ENCODE measurements around the gene CYBC1.
"Not testable (repeated sequence)": the region's sequence is repeated elsewhere in the genome, so short reads cannot be mapped to it uniquely, and the experiment has no call there.

Gene CYBC1

DNA sequence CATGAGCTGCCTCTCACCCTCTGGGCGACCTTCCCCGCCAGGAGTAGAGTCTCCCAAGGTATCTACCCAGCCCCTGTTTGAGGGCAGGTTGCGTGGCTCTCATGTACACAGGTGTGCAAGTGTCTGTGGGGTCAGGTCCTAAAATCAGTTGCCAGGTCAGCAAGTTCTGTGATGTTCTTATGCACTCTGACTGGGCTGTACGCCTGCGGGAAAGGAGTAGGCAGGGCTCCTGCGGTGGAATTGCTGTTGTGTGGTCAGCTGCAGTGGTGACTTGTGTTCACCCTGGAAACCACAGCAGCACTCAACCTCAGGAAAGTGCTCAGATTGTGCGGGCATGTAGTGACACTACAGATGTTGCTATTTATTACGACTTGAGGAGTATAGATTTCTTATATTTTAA, 27.4 kb upstream of the CYBC1 start:
- DNase-seq (ENCODE audit: low read depth) = no peak

DNA sequence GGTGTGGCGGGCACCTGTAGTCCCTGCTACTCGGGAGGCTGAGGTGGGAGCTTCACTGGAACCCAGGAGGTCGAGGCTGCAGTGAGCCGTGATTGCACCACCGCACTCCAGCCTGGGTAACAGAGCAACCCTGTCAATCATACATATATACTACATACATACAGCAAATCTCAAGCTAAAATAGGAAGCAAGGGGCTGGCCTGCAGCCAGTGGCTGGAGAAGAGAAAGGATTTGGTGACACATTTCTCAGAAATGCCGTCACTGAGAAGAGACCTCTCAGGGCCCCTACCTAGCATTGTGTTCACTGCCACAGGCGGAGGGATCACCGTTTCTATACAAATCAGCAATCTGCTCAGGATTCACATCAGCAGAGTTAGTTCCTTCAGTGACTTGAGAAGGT, 24.9 kb upstream of the CYBC1 start:
- no peak for DNase-seq (ENCODE audit: low read depth)

DNA sequence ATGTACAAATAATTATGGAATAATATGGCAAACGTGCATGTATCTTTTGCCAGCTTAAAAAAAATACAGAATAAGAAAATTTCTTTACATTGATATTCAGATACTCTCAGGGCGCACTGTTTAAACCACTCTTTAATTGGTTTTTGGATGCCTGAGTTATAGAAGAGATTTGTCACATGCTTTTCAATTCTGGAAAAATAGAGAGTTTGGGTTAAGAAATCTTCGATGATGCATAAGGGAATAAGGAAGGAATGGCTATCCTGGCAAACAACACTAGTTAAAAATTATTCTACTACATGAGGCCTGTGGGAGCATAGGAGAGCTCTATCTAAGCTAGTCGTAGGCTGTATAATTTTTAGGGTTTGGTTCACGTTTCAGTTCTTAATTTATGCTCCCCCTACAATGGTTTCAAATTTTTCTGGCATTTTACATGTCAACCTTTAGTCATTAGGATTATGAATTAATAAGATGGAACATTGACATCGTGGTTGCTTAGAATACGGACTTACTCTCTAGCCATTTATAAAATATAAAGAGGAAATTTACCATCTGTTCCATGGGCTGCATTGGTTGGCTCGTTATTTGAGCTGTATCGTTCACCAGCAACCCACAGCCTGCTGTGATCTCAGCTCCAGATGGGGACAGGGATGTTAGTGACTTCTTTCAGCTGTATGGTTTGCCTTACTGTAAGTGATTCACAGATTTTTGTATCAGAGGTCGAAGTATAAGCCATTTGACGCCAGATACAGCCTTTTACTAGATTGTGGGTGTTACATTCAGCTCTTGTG, 23.9 kb upstream of the CYBC1 start:
- no peak for DNase-seq (ENCODE audit: low read depth)

DNA sequence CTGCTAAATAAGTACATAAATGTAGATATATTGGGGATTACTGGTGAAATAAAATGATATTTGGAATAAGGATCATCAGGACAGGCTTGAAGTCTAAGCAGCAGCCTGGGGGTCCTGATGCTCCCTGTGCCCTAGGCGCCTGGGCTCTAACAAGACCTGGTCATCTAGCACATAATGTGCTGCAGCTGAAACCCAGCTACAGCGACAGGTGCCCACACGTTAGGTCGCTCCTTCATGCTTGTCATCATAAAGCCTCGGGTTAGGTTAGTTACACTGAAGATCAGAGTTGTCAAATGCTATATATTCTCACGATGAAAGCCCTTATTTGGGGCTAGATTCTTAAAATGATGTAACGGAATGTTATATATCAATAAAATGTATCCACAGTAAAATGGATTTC, 19.5 kb upstream of the CYBC1 start:
- DNase-seq (ENCODE audit: low read depth) = no peak

DNA sequence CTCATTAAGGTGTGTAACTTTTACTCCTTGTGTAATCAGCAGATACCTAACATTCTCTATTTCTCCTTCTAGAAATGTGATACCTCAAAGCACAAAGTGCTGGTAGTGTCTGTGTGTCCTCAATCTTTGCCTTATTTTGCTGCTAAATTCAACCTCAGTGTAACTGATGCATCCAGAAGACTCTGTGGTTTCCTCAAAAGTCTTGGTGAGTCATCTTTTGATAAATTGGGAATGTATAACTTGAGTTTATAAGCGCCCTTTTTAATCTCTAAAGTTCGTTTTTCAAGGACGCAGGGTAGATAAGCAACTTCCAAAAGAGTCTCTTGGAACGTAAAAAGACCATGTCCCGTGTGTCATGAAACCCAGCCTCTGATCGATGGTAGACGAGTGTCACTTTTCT, 18.1 kb upstream of the CYBC1 start:
- DNase-seq (ENCODE audit: low read depth) = peak; percentile 76

DNA sequence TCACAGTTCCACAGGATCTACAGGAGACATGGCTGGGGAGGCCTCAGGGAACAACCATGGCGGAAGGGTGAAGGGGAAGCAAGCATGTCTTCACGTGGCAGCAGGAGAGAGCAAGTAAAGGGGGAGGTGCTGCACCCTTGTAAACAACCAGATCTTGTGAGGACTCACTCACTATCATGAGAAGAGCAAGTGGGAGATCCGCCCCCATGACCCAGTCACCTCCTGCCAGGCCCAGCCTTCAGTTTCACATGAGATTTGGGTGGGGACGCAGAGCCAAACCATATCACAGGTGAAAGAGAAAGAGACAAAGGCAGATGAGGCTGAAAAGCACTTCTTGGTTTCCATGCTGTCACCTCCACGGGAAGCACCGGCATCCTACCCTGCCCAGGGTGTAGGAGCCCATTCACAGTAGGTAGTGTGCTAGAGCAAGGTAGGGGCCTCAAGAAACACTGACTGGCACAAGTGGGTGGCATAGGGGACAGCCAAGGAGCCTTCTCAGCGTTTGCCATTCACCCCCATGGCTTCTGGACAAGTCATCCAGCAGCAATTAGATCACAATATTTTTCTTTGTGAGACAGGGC, 14.6 kb upstream of the CYBC1 start:
- DNase-seq (ENCODE audit: low read depth) = no peak

DNA sequence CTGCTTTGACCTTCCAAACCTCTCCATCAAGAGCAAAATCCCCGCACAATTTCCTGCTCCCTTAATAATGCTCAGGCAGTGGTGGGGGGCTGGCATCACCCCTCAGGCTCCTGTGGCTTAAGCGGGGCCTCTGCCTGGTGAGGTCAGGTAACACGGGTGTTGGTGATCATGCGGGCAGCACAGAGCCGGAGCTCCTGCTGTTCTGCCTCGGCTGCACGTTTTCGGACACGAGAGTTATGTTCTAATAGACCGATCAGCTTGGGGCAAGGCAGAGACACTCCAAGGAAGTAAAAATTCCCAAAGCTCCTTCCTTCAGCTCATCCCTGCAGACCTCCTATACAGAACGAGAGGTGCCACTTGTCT, 14.0 kb upstream of the CYBC1 start:
- no peak for DNase-seq (ENCODE audit: low read depth)

DNA sequence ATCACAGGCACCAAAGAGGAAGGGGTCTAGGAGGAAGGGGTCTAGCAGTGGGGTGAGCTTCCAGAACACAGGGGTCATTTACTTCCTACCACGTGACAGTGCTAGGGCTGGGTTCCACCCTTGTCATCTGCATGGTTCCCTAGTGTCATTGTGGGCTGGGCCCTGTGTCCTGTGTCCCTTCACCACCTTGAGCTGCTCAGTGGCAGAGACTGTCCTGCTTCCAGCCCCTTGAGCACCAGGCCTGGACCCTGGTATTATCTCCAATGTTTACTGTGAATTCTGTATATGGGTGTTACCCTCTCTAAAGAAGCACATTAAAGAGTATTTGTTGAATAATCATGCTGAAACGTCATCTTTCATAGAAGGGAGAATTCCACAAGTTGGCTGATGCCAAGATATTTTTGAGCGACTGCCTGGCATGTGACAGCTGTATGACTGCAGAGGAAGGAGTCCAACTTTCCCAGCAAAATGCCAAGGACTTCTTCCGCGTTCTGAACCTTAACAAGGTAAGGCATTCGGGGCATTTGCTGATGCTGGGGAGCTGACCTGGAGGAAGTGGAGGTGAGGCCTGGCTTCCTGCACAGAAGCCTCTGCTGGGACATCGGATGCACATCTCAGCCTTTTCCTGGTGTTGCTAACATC, 13.5 kb upstream of the CYBC1 start:
- DNase-seq (ENCODE audit: low read depth) = no peak

DNA sequence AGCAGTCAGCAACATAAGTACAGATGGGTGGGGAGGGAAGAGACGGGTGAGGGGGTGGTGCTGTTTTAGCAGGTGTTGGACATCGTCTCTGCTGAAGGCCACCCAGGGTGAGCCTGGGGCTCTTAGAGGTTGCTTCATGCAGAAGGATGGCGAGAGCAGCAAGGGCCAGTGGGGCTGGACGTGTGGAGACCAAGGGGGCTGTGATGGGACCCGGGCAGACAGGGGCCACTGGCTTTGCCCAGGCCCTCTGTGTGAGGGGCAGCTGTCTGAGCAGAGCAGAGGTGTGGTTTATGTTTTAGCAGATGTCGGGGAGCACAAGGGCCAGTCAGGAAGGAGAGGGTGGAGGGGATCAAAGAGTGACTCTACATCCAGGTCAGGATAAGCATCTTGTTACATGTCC, 12.8 kb upstream of the CYBC1 start:
- DNase-seq (ENCODE audit: low read depth) = no peak

DNA sequence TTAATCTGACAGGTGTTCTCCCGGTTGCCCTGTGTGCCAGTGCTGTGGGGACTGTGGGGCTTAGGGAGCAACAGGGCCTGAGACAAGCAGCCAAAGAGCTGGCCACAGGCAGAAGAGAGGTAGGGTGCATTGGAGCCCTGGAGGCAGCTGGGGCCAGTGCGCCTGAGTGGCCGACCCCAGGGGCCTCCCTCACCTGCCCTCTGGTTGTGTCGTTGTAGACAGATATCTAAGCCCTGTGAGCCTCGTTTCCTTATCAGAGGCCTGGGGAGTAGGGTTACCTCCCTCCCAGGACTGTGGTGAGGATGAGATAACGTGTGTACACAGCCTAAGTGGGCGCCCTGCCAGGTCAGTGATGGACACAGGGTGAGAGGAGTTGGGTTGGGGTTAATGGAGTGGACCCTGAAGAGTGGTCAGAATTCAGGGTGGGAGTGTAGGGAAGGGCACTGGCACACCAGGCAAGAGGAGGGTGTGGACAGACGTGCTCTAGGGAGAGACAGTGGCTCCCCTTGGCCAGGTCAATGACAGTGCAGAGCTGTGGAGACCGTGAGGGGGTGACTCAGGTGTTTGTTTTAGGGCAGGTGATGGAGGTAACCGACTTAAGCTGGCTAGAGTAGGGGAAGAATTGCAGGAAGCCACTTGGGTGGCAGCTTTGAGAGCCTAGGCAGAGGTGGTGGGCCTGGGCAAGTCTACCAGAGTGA, 11.4 kb upstream of the CYBC1 start:
- peak; percentile 25 for DNase-seq (ENCODE audit: low read depth)

DNA sequence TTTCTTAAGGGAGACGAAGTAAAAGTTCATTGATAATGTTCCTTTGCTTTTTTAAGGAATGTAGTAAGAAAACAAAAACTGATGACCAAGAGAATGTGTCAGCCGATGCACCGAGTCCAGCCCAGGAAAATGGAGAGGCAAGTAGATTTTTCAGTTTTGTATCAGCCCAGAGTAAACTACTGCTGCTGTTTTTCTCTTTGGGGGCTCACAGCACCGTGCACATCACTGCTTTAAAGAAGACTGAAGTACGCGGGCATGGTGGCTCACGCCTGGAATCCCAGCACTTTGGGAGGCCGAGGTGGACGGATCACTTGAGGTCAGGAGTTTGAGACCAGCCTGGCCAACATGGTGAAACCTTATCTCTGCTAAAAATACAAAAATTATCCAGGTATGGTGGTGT, 9.4 kb upstream of the CYBC1 start:
- not testable (repeated sequence) for DNase-seq (ENCODE audit: low read depth)

DNA sequence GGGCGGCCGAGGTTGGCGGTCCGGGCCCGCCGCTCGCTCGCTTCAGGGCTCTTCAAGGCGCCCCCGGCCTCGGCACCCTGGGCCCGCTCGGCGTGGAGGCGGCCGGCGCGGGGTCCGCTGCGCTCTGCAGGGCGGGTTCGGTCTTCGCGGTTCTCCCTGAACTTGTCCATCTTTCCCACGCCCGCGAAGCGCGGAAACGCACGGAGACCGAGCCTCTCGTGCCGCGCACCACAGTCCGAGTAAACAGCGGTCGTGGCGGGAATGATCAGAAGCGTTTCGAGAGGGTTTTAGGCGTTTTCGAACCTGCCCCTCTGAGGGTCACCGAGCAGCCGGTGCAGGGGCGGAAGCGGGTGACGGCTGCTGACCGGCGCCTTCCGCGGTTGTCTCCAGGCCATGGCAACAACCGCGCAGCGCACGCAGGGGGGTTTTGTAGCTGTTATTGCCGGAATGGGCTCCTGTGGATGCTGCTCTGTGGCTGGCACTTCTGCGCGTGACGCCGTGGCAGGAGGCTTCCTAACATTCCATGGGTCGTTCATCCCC, 8.4 kb upstream of the CYBC1 start:
- peak; percentile 43 for DNase-seq (ENCODE audit: low read depth)

DNA sequence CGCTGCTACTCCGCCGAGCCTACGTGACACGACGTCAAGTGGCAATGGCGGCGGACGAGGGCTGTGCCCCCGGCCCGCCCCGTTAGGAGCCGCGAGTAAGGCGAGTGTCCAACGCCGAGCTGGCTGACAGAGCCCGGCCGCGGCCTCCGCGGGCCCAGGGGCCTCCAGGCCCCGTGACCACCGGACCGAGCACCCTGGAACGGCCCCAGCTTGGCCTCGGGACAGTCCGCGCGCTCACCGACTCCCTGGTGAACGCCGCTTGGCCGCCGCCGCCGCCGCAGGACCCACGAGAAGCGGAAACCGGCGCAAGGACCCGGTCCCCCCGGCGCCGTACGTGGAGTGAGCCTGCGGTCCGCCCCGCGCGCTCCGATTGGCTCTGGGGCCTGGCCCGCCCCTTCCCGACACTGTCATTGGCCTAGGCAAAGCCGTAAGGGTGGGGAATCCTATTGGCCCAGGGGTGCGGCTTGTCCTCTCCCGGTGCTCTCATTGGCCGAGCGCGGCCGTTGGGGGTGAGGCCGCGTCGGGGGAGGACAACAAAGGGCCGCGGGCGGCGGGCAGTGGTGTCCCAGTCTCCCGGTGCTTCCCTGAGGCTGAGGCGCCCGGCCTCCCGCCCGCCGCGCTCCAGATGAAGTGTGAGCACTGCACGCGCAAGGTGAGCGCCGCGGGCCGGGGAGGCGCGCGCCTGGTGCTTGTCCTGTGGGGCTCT, 7.8 kb upstream of the CYBC1 start, which contains the start of gene NARF:
Gene NARF (plus strand): TSS at position 563 of the 706 bp plus-strand sequence. CDS start 63 bp downstream, at position 626.
- peak; percentile 97 for DNase-seq (ENCODE audit: low read depth)

DNA sequence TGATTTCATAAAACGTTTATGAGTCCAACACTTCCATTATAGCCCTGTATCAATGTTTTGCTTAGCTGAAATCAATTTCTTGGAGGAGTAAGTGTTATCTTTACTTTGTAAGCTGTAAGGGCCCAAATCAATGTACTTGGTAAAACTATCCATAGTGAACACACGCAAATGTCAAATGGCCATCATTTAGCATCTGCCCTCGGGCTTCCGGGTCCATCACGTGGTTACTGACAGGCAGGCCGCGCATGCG, 7.3 kb upstream of the CYBC1 start:
- DNase-seq (ENCODE audit: low read depth) = no peak

DNA sequence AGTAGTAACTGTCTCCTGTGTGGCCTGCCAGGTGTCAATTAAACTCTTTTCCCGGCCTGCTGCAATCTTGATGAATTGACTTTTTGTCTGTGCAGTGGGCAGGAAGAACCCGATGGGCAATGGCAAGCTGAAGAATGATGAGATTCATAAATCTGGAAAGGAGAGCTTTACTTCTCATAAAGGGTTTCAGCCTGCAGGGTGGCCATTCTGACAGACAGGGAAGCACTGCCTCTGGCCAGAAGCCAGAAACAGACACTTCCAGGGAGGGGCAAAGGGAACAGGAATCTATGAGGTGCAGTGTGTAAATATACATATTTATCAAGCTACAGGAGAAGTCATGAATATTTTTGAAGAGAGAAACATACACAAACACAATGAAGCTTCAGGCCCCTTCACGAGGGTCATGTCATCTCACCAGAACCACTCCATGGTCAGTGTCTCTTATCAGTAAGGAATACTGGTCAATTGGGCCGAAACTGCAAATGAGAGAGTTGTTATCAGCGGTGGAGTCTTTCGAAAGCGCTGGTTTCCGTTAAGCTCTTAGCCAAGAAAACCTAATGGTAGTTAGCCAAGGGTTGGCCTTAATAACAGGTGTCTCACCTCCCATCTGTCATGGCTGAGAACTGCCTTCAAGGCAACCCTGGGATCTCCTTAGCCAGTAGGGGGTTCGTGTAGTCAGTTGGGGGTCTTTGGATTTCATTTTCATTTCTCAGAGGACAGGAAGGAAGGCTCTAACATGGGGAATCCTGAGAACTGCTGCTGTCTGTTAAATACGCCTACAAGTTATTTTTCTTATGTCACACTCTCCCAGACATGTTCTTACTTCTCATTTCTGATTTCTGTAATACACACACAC, 6.7 kb upstream of the CYBC1 start:
- DNase-seq (ENCODE audit: low read depth) = peak; percentile 27

DNA sequence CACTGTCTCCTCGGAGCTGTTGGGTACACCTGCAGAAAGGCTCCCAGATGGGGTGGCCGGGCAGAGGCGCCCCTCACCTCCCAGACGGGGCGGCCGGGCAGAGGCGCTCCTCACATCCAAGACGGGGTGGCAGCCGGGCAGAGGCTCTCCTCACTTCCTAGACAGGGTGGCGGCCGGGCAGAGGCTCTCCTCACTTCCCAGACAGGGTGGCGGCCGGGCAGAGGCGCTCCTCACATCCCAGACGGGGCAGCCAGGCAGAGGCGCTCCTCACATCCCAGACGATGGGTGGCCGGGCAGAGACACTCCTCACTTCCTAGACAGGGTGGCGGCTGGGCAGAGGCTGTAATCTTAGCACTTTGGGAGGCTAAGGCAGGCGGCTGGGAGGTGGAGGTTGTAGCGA, 3.2 kb upstream of the CYBC1 start:
- not testable (repeated sequence) for DNase-seq (ENCODE audit: low read depth)

DNA sequence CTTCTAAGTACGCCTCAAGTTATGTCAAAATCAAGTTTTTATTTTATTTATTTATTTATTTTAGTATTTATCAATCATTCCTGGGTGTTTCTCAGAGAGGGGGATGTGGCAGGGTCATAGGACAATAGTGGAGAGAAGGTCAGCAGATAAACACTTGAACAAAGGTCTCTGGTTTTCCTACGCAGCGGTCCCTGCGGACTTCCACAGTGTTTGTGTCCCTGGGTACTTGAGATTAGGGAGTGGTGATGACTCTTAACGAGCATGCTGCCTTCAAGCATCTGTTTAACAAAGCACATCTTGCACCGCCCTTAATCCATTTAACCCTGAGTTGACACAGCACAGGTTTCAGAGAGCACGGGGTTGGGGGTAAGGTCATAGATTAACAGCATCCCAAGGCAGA, 2.6 kb upstream of the CYBC1 start:
- DNase-seq (ENCODE audit: low read depth) = not testable (repeated sequence)

DNA sequence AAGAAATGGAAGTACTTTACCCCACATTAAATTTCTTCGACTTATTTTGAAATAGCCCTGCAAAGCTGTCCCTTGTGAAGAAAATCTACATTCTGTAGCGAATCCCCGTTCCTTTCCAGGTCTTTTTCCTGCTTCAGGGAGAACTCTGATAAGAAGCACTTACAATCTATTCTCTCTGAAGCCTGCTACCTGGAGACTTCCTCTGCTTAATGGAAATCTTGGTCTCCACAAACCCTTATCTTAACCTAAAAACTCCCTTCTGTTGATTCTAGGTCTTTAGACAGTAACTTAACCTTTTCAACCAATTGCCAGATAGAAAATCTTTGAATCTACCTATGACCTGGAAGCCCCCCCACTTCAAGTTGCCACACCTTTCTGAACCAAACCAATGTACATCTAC, 1.6 kb upstream of the CYBC1 start:
- DNase-seq (ENCODE audit: low read depth) = no peak

DNA sequence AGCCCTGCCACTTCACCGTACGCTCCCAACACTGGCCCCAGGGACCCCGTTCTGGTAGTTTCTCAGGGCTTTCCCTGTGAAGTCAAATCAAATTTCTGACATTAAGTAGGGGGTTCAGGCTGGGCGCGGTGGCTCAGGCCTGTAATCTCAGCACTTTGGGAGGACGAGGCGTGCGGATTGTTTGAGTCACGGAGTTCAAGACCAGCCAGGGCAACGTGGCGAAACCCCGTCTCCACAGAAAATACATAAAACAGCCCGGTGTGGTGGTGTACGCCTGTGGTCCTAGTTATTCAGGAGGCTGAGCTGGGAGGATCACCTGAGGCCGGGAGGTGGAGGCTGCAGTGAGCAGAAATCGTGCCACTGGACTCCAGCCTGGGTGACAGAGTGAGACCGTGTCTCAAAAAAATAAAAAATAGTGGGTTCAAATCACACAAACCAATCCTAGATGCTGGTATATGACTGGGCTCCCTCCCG, 632 bp downstream of the CYBC1 start:
- DNase-seq (ENCODE audit: low read depth) = no peak

DNA sequence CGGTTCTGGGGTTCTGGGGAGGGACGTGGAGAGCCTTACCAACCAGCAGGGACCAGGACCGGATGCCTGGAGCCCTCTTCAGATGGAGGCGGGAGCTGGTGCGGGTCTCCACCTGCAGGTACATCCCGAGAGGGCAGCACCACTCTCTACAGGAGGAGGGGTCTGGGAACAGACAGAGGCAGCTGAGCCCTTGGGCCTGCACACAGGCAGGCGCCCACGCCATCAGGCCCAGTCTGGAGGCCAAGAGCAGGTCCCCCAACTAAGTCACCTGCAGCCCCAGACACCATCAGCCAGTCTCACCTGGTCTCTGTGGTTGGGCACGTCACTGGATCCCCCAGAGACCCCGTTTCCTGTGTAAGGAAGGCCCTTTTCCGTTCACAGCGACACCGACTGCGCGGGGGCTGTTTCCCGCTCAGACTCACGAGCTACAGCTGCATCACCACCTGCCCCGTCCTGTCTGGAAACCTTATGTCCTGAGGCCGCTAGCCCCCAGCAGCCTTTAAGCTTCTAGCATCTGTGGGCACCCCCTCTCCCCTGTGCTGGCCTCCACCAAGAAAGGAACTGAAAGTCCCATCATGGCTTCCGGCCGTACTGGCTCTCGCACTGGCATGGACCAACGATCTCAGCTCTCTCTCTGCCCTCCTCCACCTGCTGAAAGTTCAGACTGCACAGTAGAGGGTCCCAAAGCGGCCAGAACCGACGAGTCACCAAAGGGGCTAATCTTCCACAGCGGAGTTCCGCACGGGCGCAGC, 1.2 kb downstream of the CYBC1 start:
- DNase-seq (ENCODE audit: low read depth) = no peak
